Measurements from ENCODE around the gene CMTR1. TPM values are rescaled to one million over a fixed set of nuclear protein-coding genes. Genes with fewer than 3 reads are reported as not detected.

The CMTR1 gene
- total RNA-seq, 1 donor from 2014 or later: 53.5 TPM

GRCh38 chr6:37407948-37408347 lies 25.1 kb upstream of the CMTR1 start:
- intact Hi-C loops (cut with micrococcal nuclease): no loop called here
- no peaks in the 10 kb centered on the region for H3K36me3 Mint-ChIP-seq (ENCODE audit: low read depth)

DNA sequence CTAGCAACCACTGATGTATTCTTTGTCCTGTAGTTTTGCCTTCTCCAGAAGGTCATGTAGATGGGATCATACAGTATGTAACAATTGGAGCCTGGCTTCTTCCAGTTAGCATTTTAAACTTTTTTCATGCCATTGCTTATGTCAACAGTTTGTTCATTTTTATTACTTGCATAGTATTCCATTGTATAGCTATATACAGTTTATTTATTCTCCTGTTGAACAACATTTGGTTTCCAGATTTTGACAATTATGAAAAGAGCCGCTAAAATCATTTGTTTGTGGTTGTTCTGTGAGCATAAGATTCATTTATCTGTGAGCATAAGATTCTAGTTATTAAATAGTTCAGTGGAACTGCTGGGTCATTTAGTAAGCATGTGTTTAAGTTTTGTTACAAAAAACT lies 23.5 kb upstream of the CMTR1 start:
- intact Hi-C loops (cut with micrococcal nuclease): no loop called here
- peaks cover 31% of the 10 kb centered on the region for H3K27me3 Mint-ChIP-seq (ENCODE audit: insufficient read depth)
- H3K9me3 Mint-ChIP-seq: no peaks in the 10 kb centered on the region
- no peak overlapping the region for H3K4me3 Mint-ChIP-seq
- H3K27ac Mint-ChIP-seq: no peak overlapping the region
- no peaks in the 10 kb centered on the region for H3K36me3 Mint-ChIP-seq (ENCODE audit: low read depth)
- H3K4me1 Mint-ChIP-seq (ENCODE audit: low read depth): no peaks in the 10 kb centered on the region
- no peak for DNase-seq (ENCODE audit: low spot score)

More at GRCh38 chr6:37407948-37408347, 25.1 kb upstream of the CMTR1 start:
- H3K4me1 Mint-ChIP-seq (ENCODE audit: low read depth): no peaks in the 10 kb centered on the region
- no peak for DNase-seq (ENCODE audit: low spot score)
- H3K4me3 Mint-ChIP-seq: no peak overlapping the region
- H3K27ac Mint-ChIP-seq: no peak overlapping the region
- H3K9me3 Mint-ChIP-seq: no peaks in the 10 kb centered on the region
- H3K27me3 Mint-ChIP-seq (ENCODE audit: insufficient read depth): peaks cover 37% of the 10 kb centered on the region

DNA sequence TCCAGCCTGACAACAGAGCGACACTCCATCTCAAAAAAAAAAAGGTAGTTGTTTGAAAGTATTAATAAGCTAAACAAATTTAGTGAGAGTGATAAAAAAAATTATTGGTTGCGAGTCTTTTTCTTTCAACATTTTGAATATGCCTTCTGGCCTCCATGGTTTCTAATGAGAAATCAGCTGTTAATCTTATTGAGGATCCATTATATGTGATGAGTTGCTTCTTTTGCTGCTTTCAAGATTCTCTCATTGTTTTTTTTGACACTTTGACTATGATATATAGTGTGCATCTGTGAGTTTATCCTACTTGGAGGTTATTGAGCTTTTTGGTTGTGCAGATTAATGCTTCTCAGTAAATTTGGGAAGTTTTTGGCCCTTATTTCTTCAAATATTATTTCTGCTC lies 15.6 kb upstream of the CMTR1 start:
- intact Hi-C loops (cut with micrococcal nuclease): no loop called here
- Mint-ChIP-seq H3K9me3 (no peaks in the 10 kb centered on the region), H3K27ac (no peak overlapping the region), H3K36me3 (ENCODE audit: low read depth) (no peaks in the 10 kb centered on the region), H3K4me1 (ENCODE audit: low read depth) (no peaks in the 10 kb centered on the region), H3K4me3 (no peak overlapping the region), H3K27me3 (ENCODE audit: insufficient read depth) (peaks cover 11% of the 10 kb centered on the region)
- no peak for DNase-seq (ENCODE audit: low spot score)

DNA sequence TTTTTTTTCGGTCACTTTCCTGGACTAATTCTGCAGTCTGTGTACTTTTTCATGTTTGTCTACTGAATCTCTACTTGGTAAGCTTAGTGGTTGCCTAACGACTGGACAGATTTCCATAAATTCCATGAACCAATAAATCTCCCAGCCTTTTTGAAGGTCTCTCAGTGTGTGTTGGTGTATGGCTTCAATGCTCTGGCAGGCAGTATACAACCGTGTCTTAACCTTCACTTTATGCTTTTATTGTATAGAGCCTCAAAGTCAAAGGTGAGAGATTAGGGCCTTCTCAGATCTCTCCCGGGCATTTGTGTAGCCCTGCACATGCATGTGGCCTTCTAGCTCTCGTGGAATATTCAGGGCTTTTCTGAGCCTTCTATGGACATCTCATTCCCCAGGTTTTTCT lies 14.3 kb upstream of the CMTR1 start:
- Mint-ChIP-seq H3K4me3 (no peak overlapping the region), H3K27me3 (ENCODE audit: insufficient read depth) (peaks cover 11% of the 10 kb centered on the region), H3K4me1 (ENCODE audit: low read depth) (no peaks in the 10 kb centered on the region), H3K36me3 (ENCODE audit: low read depth) (no peaks in the 10 kb centered on the region), H3K27ac (no peak overlapping the region), H3K9me3 (no peaks in the 10 kb centered on the region)
- intact Hi-C loops (cut with micrococcal nuclease): no loop called here
- DNase-seq (ENCODE audit: low spot score): no peak

DNA sequence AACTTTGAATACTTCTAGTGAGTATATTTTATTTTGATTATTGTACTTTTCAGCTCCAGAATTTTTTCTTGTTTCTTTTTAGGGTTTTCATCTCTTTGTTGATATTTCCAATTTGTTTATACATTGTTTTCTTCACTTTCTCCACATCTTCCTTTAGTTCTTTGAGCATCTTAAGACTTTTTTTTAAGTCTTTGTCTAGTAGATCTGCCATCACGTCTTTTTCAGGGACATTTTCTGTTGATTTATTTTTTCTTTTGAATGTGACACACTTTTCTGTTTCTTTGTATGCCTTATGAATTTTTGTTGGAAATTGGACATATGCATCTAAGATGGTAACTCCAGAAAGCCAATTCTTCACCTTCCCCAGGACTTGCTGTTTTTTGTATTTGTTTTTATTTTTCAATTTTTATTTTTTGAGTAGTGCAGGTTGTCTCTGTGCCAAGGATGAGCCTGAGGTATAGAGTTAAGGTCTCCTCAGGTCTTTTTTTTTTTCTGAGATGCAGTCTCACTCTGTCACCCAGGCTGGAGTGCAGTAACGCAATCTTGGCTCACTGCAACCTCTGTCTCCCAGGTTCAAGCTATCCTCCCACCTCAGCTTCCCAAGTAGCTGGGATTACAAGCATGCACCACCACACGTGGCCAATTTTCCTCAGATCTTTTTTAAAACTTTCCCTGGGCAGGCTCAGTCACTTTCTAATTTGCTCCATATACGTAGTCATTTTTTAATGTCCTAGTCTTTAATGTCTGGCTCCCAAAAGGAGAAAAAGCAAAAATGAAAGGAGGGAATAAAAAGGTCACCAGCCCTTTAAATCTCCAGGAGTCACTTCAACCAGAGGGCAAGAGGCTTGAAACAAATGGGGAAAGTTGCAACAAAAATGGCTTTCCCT lies 6.7 kb upstream of the CMTR1 start:
- Mint-ChIP-seq H3K4me3 (no peak overlapping the region), H3K27ac (no peak overlapping the region), H3K36me3 (ENCODE audit: low read depth) (no peaks in the 10 kb centered on the region), H3K9me3 (peaks cover 3% of the 10 kb centered on the region), H3K27me3 (ENCODE audit: insufficient read depth) (peaks cover 17% of the 10 kb centered on the region), H3K4me1 (ENCODE audit: low read depth) (no peaks in the 10 kb centered on the region)
- intact Hi-C loops (cut with micrococcal nuclease): no loop called here
- DNase-seq (ENCODE audit: low spot score): no peak

- Mint-ChIP-seq H3K4me3 (no peak overlapping the region), H3K27me3 (ENCODE audit: insufficient read depth) (peaks cover 17% of the 10 kb centered on the region), H3K4me1 (ENCODE audit: low read depth) (peaks cover under 1% of the 10 kb centered on the region), H3K27ac (no peak overlapping the region), H3K36me3 (ENCODE audit: low read depth) (no peaks in the 10 kb centered on the region), H3K9me3 (peaks cover 3% of the 10 kb centered on the region)
- DNase-seq (ENCODE audit: low spot score): no peak
- intact Hi-C loops (cut with micrococcal nuclease): no loop called here
Observed at GRCh38 chr6:37426945-37427510, 6.0 kb upstream of the CMTR1 start.

- Mint-ChIP-seq H3K4me1 (ENCODE audit: low read depth) (peaks cover 18% of the 10 kb centered on the region), H3K27me3 (ENCODE audit: insufficient read depth) (peaks cover 15% of the 10 kb centered on the region), H3K9me3 (peaks cover 3% of the 10 kb centered on the region), H3K36me3 (ENCODE audit: low read depth) (no peaks in the 10 kb centered on the region), H3K4me3 (no peak overlapping the region), H3K27ac (no peak overlapping the region)
- DNase-seq (ENCODE audit: low spot score): no peak
- intact Hi-C loops (cut with micrococcal nuclease): no loop called here
Observed at GRCh38 chr6:37429352-37429750, 3.7 kb upstream of the CMTR1 start.

- peaks cover 3% of the 10 kb centered on the region for H3K9me3 Mint-ChIP-seq
- H3K4me3 Mint-ChIP-seq: peak overlapping the region; percentile 96
- H3K4me1 Mint-ChIP-seq (ENCODE audit: low read depth): peaks cover 36% of the 10 kb centered on the region
- peak overlapping the region; percentile 87 for H3K27ac Mint-ChIP-seq
- intact Hi-C loops (cut with micrococcal nuclease): loop anchor here (2.0 to 10.0 kb wide), 5 partner anchors 75 to 418 kb away; partner anchors contain the start of genes MDGA1 and ZFAND3
- no peak for DNase-seq (ENCODE audit: low spot score)
- peaks cover 10% of the 10 kb centered on the region for H3K27me3 Mint-ChIP-seq (ENCODE audit: insufficient read depth)
- peaks cover 18% of the 10 kb centered on the region for H3K36me3 Mint-ChIP-seq (ENCODE audit: low read depth)
Observed at GRCh38 chr6:37432590-37432915, 468 bp upstream of the CMTR1 start.

- Mint-ChIP-seq H3K9me3 (peaks cover 3% of the 10 kb centered on the region), H3K4me3 (peak overlapping the region; percentile 96), H3K27me3 (ENCODE audit: insufficient read depth) (no peaks in the 10 kb centered on the region), H3K4me1 (ENCODE audit: low read depth) (peaks cover 48% of the 10 kb centered on the region), H3K27ac (peak overlapping the region; percentile 98), H3K36me3 (ENCODE audit: low read depth) (peaks cover 27% of the 10 kb centered on the region)
- peak; percentile 43 for DNase-seq (ENCODE audit: low spot score)
- intact Hi-C loops (cut with micrococcal nuclease): loop anchor here (1.0 to 10.0 kb wide), 11 partner anchors 9 to 447 kb away; partner anchors contain the start of genes MDGA1, MTCH1 and ZFAND3
Observed at GRCh38 chr6:37433657-37434271, 743 bp downstream of the CMTR1 start.

- DNase-seq (ENCODE audit: low spot score): no peak
- intact Hi-C loops (cut with micrococcal nuclease): loop anchor here (2.0 to 10.0 kb wide), 3 partner anchors 15 to 421 kb away; no protein-coding TSS in a partner anchor
- Mint-ChIP-seq H3K27me3 (ENCODE audit: insufficient read depth) (no peaks in the 10 kb centered on the region), H3K27ac (peak overlapping the region; percentile 79), H3K4me3 (peak overlapping the region; percentile 96), H3K36me3 (ENCODE audit: low read depth) (peaks cover 31% of the 10 kb centered on the region), H3K9me3 (no peaks in the 10 kb centered on the region), H3K4me1 (ENCODE audit: low read depth) (peaks cover 50% of the 10 kb centered on the region)
Observed at GRCh38 chr6:37435373-37435772, 2.4 kb downstream of the CMTR1 start.

GRCh38 chr6:37435816-37436215 lies 2.8 kb downstream of the CMTR1 start:
- H3K27ac Mint-ChIP-seq: peak overlapping the region; percentile 65
- H3K9me3 Mint-ChIP-seq: no peaks in the 10 kb centered on the region
- no peaks in the 10 kb centered on the region for H3K27me3 Mint-ChIP-seq (ENCODE audit: insufficient read depth)
- intact Hi-C loops (cut with micrococcal nuclease): loop anchor here (2.0 to 10.0 kb wide), 3 partner anchors 15 to 421 kb away; no protein-coding TSS in a partner anchor
- H3K4me3 Mint-ChIP-seq: peak overlapping the region; percentile 49
- H3K36me3 Mint-ChIP-seq (ENCODE audit: low read depth): peaks cover 31% of the 10 kb centered on the region
- no peak for DNase-seq (ENCODE audit: low spot score)
- H3K4me1 Mint-ChIP-seq (ENCODE audit: low read depth): peaks cover 50% of the 10 kb centered on the region

- no peak overlapping the region for H3K4me3 Mint-ChIP-seq
- H3K9me3 Mint-ChIP-seq: no peaks in the 10 kb centered on the region
- intact Hi-C loops (cut with micrococcal nuclease): loop anchor here (10.0 kb wide), 2 partner anchors 114 to 424 kb away; no protein-coding TSS in a partner anchor
- no peak for DNase-seq (ENCODE audit: low spot score)
- H3K4me1 Mint-ChIP-seq (ENCODE audit: low read depth): peaks cover 58% of the 10 kb centered on the region
- H3K27me3 Mint-ChIP-seq (ENCODE audit: insufficient read depth): no peaks in the 10 kb centered on the region
- peak overlapping the region; percentile 14 for H3K27ac Mint-ChIP-seq
- peaks cover 38% of the 10 kb centered on the region for H3K36me3 Mint-ChIP-seq (ENCODE audit: low read depth)
Observed at GRCh38 chr6:37438930-37439329, 5.9 kb downstream of the CMTR1 start.

- Mint-ChIP-seq H3K27me3 (ENCODE audit: insufficient read depth) (no peaks in the 10 kb centered on the region), H3K36me3 (ENCODE audit: low read depth) (peaks cover 46% of the 10 kb centered on the region)
Observed at GRCh38 chr6:37441651-37442050, 8.6 kb downstream of the CMTR1 start.

More at GRCh38 chr6:37441651-37442050, 8.6 kb downstream of the CMTR1 start:
- Mint-ChIP-seq H3K27ac (peak overlapping the region; percentile 23), H3K9me3 (no peaks in the 10 kb centered on the region), H3K4me1 (ENCODE audit: low read depth) (peaks cover 44% of the 10 kb centered on the region), H3K4me3 (no peak overlapping the region)
- intact Hi-C loops (cut with micrococcal nuclease): loop anchor here (1.0 kb wide), 1 partner anchor 7 kb away; no protein-coding TSS in a partner anchor
- no peak for DNase-seq (ENCODE audit: low spot score)

Data from activated T-helper 1 cell treated with anti-CD3 and anti-CD28 coated beads, Interleukin-12 subunit alpha, Interleukin-12 subunit beta, Interleukin-2, Interleukin-4 antibody, amounts not matched to agents 30 ng/mL and 10 ng/mL and 1 ng/mL, durations not matched to agents 14 hours and 24 hours and 36 hours (primary cell).